GM18951 (cell line): ENCODE results near the gene RNF215.
"Not testable (repeated sequence)": the region's sequence is repeated elsewhere in the genome, so short reads cannot be mapped to it uniquely, and the experiment has no call there.

Source experiments
- POLR2A ChIP-seq: IDR thresholded peaks from 4 replicates; pipeline ENCODE4 v1.6.1; 2011; ENCODE audit warnings: mild to moderate bottlenecking; ENCODE audit not compliant: insufficient read length, insufficient read depth; ENCODE audit errors: extremely low read depth
- in situ Hi-C: fragments of 300-500 bp; cut with MboI; formaldehyde crosslinking; loops from one replicate; pipeline ENCODE4 v1.12.0; 2022; ENCODE audit warnings: low sequenced_read_pairs, mixed read lengths, inconsistent platforms; ENCODE audit not compliant: unreplicated experiment

Gene RNF215

GRCh38 chr22:30413001-30413400 is 25.8 kb upstream of the RNF215 start:
- in situ Hi-C loops: no loop called here
- no peak for TF ChIP-seq POLR2A

- in situ Hi-C loops: no loop called here
- TF ChIP-seq POLR2A: no peak
Measured at GRCh38 chr22:30411780-30412179, 24.6 kb upstream of the RNF215 start.

- in situ Hi-C loops: no loop called here
- TF ChIP-seq POLR2A: no peak
Measured at GRCh38 chr22:30408388-30409102, 21.3 kb upstream of the RNF215 start.

- TF ChIP-seq POLR2A: no peak
- in situ Hi-C loops: no loop called here
Measured at GRCh38 chr22:30406400-30406799, 19.2 kb upstream of the RNF215 start.

GRCh38 chr22:30405731-30406130 is 18.5 kb upstream of the RNF215 start:
- in situ Hi-C loops: no loop called here
- no peak for TF ChIP-seq POLR2A

GRCh38 chr22:30404307-30404706 is 17.1 kb upstream of the RNF215 start:
- in situ Hi-C loops: no loop called here
- TF ChIP-seq POLR2A: no peak

- in situ Hi-C loops: not testable (repeated sequence)
Measured at GRCh38 chr22:30402766-30403104, 15.5 kb upstream of the RNF215 start.

GRCh38 chr22:30402028-30402765 is 15.0 kb upstream of the RNF215 start:
- no peak for TF ChIP-seq POLR2A
- in situ Hi-C loops: no loop called here

GRCh38 chr22:30401024-30401423 is 13.8 kb upstream of the RNF215 start:
- in situ Hi-C loops: not testable (repeated sequence)

- in situ Hi-C loops: no loop called here
- TF ChIP-seq POLR2A: no peak
Measured at GRCh38 chr22:30400159-30400558, 12.9 kb upstream of the RNF215 start.

GRCh38 chr22:30399718-30400117 is 12.5 kb upstream of the RNF215 start:
- in situ Hi-C loops: loop anchor here (10.0 to 25.0 kb wide), 2 partner anchors 85 to 287 kb away; no protein-coding TSS in a partner anchor
- TF ChIP-seq POLR2A: no peak

GRCh38 chr22:30398685-30399680 is 11.8 kb upstream of the RNF215 start:
- in situ Hi-C loops: loop anchor here (10.0 to 25.0 kb wide), 2 partner anchors 86 to 287 kb away; no protein-coding TSS in a partner anchor
- TF ChIP-seq POLR2A: no peak
